HG03025 (cell line): ENCODE measurements around the gene LPAR1.

ENCODE experiments used
- ATAC-seq: cut with Tn5 transposase; IDR thresholded peaks from one replicate; pipeline ENCODE4 v1.9.1; 2021; ENCODE audit warnings: mild to moderate bottlenecking, moderate library complexity; ENCODE audit not compliant: unreplicated experiment, low FRiP score

The LPAR1 gene

DNA sequence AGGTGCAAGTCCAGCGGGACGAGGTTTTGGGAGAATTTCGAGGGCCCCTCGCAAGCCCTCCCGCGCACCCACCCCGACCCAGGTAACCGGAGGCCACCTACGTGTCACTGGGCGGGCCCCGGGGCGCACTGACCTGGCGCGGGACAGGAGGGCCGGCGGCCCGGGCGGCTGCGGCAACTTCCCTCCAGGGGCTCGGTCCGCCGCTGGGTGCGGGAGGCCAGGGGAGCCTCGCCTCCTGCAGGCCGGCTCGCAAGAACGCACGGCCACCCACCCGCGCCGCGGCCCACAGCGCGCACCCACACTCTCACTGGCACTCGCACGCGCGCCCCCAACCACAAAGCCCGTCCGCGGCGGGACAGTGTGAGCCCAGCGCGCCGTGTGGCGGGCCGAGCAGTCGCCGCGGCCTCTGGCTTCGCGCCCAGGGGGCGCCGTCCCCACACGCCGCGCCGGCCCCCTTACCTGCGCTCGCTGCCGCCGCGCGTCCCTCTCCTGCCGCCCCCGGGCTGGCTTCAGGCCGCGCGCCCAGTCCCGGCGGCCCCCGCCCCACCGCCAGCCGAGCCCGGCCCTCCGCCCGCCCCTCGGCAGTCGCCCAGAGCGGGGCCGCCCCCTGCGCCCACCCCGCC is 451 bp downstream of the LPAR1 start:
- no peak for ATAC-seq

DNA sequence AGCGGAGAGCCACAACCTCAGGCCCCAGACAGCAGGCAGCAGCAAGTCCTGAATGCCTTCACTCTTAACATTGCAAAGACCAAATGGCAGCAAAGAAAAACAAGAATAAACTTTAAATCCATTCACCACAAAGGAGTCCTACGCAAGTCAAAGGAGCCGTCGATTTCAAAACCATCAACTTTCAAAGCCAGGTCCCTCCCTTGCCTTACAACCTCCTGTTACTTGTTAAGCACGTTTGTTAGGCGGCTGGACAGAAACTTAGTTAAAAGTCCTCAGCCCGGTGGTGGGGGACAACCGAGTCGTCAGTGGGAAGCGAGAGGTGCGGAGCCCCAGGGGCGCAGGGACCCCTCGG is 938 bp downstream of the LPAR1 start:
- ATAC-seq: no peak

DNA sequence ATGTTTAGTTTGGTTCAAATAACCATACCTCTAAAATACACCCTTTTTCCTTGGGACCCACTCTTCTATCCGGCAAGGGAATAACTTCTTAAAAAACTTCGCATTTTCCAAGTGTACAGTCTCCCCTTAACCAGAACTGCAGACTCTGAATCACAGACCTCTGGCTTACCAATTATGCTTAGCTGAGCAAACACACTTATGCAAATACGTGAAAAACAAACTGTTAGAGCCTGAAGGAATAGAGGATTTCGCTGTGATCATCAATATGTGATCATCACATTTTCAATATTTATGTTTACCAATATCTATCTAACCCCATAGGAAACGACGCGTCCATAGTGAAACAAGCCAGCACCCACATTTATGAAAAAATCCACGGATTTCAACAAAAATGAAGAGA is 1.3 kb downstream of the LPAR1 start:
- ATAC-seq: no peak

DNA sequence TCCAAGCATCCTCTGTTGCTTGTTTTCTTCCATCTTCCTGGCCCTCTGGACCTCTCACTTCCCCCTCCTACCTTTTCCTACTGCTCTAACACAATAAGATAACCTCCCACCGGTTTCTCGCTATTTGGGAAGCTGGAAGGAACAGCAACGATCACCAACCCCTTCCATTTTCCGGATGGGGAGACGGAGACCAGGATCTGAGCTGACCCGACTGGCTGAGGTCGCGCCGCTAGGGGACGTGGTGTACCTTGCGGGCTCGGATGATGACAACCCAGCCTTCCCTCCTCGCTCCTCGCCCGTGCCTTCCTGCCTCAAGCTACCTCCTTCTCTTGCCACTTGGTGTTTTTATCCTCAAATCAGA is 1.9 kb downstream of the LPAR1 start:
- no peak for ATAC-seq

DNA sequence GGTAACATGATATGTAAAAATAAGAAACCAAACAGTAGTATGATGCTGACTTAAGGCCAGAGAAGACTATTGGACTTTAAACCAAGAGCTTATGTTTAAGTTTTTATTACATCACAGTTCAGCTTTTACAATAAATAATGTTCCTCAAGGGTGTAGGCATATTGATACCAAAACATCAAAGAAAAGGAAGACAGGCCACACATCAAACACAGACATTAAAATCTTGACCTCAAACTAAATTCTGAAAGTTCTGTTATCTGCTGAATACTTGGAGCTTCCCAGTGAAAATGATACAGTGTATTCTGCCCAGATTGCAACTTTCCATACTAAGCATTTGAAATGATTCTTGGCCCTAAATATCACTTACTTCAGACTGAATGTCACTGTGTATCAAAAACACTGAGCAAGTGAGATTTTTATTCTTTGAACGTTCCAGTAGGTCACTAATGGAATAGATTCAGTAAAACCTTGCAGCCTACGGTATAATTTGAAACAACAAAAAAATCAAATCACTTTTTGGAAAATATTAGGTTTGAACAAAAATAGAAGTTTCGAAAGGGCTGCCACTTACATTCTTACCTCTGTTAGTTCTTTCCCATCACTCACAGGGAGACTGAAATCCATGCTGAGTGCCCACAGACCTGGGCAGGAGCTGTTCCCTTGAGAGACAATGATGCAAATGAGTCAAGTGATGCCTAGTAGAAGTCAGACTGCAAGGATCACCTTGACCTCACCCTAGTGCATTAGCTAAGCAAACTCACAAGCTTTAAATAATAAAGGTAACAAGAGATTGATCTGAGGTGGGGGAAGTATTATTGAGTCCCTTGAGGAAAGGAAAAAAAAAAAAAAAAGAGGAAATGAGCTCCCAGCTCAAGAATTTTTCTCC is 2.5 kb downstream of the LPAR1 start:
- ATAC-seq: no peak

DNA sequence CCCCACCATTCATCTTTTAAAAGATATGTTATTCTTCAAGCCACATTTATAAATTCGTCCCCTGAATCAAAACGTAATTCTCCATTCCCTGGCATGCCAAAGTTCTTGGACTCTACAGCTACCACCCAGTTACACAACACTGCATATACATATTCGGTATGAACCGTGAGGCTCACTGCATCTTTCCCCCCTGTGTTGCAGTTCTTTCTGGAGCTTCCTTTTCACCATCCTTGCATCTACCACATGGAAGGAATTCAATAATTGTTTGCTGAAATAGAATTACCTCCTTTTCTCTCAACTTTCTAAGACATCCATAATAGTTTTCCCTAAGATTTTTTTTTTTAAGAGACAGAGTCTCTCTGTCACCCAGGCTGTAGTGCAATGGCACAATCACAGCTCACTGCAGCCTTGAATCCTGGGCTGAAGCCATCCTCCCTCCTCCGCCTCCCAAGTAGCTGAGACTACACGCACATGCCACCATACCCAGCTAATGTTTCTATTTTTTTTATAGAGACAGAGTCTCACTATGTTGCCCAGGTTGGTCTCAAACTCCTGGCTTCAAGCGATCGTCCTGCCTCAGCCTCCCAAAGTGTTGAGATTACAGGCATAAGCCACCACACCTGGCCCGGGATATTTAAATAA is 3.3 kb downstream of the LPAR1 start:
- ATAC-seq: no peak

DNA sequence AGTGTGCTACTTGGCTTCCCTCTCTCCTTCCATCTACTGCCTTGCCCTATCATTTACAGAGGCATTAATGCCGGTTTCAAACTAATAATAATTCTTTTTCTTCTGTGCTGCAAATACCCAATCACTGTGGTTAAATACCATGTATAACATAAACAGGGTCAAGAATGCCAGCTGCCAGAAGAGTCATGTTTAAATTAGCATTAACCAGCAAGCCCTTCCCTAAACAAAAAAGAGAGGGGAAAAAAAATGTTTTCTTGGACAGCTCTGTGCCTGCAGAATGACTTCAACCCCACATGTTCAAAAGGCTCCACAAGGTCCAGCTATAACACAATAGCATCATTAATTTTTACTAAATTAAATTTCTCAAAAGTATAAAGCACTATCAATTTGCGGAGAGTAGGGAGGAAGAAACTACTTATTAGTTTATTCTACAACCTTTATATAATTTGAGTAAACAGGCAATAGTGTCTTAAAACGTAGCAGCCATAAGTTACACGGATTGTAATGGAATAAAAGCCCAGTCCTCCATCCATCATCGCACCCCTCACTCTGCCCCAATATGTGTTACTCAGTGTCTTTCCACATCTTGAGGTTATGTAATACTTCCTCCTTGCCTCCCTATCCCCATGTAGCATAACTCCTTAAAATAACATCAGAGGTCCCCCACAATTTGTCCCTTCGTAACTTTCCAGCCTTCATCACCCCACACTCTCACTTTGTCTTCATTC is 3.9 kb downstream of the LPAR1 start:
- ATAC-seq: no peak

DNA sequence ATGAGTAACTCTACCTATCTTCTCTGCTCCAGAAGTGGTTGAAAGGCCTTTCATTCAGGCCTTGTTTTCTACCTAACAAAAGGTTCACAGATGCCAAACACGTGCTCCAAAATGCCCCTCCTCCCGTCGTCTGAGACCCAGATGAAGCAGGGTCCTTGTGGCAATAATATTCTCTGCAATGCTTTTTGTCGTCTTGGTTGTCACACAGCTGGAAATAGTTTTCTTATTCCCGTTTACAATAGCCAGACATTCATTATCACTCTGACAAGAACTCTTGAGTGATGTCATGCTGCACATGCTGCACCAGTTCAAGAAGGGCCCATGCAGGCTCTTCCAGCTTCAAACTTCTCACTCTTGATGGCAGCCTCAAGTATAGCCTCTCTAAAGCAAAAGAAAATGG is 7.8 kb downstream of the LPAR1 start:
- no peak for ATAC-seq

DNA sequence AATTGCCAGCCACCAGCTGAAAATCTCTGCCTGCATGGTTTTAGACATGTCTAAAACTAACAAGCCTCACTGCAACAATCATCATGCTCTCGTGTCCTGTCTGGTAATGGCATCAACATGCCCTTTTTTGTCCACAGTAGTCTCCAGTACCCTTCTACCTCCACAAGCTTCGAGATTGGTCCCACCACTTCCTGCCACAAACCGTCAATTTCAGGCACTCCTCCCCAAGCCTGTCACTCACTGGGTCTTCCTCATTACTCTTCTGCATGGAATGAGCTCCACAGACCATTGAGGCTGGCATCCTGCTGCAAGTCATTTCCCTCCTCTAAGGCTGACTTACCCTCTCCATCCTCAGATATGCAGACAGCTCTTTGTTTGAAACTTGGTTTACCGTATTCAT is 9.0 kb downstream of the LPAR1 start:
- no peak for ATAC-seq

DNA sequence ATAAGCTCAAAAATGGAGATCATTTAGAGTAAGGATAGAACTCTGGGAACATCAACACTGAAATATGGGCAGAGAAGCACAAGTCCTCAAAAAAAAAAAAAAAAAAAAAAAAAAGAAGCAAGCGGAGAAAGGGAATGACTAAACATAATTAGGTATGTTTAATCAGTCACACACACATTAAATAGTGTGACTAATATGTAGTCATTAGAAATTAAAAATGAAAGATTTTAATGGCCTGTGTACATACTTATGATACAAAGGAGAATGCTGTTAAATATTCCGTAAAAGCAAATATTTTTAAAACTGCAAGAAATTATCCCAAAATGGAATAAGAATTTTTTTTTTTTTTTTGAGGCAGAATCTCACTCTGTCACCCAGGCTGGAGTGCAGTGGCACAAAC is 10.5 kb downstream of the LPAR1 start:
- no peak for ATAC-seq

DNA sequence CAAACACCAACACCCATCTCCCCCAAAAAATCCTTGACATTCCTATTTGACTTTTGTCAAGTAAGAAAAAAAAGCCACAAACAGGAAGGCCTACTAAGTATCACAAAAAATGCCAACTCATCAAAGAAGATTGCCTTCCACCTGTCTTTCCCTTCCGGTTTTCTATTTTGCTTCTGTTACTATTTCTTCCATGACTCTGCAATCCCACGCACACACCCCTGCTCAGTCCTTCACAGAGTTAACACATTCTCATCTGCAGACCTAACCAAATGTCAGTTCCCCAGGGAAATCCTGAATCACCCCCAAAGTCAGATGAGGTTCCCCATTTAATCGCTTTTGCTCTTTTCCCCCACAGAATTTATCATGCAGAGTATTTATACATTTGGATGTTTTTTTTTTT is 15.1 kb downstream of the LPAR1 start:
- ATAC-seq: no peak

DNA sequence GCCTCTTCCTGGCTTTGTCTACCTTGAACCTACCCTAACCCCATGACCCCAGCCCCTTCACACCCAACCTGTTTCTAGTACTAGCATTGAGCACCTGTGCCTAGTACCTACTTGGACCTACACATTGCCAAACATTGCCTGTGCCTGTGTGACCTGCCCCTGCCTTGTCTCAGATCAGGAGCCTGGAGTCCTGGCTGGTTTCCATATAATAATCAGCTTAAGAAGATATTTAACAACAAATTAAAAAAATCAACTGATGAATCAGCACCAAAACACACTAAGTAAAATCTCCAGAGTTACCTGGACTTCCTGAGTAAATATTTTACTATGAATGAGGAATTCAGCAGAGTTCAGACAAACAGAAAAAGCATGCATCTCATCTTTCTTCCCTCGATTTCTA is 17.7 kb downstream of the LPAR1 start:
- ATAC-seq: no peak

DNA sequence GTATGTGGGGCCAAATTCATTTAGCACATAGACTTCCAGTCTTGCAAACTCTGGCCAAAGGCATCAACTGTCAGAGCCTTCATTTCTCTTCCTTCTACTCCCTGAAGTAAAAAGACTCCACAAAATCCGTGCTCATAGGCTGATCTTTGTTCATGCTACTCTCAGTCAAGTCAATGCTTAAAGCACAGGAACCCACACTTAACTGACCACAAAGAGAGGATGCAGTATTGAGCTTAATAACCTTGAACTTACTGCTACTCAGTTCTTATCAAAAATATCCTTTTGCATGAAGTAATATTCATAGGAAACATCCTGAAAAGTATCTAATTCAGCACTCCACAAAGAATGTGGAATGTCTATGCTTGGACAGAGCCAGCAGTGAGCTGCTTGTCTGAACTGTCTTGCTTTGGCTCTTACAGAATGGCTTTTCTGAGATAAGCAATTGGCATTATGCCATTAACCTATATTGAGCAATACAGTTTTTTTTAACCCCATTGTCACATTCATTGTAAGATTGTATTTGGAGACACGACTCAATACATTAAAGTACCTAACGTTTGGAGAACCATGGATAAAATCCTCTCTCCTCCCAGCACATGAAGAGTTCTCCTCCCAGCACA is 21.7 kb downstream of the LPAR1 start:
- ATAC-seq: no peak

DNA sequence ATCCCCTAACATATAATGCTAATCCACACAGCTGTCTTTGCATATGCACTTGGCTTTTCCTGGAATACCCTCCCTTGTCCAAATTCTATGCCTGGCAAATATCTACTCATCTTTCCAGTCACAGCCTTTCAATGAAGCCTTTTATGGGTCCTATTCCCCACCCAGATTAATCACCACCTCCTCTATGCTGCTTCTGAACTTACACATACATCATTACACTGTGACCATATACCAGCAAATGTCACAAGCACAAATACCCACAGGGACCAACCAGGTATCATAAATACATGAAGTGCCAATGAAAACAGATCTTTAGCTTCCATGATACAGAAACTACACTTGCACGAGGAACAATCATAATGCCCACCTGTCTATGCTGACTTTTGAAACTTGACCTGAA is 22.3 kb downstream of the LPAR1 start:
- ATAC-seq: no peak

DNA sequence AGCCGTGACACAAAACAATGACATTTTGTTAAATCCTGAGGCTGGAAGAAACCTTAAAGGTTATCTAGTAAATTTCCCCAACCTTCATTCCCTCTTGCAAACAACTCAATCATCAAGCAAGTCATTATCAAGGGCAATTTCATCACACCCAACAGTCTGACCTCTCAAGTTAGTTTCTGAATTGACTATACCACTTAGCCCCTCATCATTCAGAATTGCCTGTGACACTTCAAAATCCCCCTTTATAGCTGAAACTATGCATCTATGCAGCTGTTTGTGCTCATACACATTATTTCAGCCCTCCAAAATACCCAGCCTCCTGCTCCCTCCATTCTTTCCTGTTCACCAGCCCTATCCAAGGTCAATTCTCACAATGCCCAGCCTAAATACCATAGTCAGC is 24.6 kb downstream of the LPAR1 start:
- no peak for ATAC-seq

DNA sequence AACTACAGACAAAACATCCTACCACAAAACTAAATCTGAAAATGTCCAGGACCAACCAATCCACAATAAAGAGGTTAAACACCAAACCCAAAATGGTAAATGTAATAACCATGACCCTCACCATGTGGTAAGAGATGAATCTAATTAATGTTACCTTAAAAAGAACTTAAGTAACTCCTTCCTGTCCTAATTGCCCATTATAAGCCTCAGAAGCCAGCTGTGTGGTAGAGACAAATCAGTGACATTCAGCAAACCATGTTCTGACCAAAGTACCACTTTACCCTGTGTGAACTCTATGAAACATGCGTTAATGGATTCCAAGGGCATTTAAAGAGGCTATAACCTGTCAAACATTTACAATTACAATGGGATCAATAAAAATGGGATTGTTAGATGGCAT is 25.0 kb downstream of the LPAR1 start:
- ATAC-seq: no peak

DNA sequence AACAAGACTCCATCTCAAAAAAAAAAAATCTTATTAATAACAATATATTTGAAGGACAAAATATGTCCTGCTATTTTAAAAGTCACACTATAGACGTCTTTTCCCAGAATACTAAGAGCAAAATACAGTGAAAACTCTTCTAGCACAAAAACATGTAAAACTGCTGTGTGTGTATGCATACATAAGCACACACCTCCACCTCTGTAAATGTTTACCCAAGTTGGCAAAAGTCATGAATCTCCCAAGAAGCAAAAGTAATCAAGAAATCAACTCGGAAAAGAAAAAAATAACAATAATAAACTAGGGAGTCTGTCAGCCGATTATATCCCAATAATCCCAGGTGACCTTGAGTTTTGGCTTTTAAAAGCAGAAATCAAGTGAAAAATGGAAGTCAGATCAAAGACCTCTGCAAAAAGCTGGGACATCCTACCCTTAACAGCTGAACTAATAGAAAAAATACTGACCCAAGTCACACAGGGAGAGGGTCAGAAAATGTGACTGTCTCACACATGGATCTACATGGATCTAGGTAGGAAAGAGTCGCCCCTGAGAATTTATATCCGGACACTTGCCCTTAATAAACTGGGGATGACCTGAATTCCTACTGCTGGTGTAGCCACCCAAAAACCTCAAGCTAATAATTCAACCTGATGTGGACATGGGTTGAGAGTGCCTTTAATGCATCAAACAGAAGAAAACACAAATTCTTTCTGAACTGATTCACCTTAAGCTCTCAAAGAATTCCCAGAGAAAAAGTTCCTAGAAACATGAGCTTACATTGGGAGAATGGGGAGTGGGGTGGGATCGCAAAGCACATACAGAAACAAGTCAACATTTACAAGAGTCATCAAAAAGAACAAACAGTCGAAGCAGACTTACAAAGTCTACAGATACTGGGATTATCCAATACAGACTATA is 29.9 kb downstream of the LPAR1 start:
- ATAC-seq: no peak

DNA sequence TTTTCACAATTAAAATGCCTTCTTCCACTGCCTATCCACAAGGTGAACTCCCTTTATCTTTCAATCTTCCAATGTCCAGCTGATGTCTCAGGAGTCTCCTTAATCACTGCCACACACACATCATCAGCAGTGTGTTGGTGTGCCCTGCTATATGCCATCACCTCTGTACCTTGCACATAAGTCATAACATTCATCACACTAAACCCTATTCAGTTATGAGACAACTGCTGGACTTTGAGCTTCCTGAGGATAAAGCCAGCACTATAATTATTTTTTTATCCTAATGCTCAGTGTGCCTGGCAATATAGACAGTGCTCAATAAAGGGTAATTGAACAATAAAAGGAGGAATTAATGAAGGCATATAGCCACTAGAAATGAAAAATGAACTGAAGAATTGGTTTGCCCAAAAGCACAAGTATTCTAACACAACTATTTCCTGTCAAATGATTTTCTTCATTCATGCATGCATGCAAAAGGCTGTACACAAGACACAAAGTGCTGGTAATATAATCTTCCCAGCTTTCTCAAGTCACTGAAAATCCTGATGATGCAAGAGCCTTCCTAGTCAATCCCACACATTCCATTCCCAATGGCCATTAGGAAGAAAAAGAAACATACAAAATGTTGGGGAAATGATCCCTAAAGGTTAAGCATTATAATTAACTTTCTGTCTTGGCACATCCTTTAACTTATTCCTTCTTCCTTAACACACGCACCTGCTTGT is 32.4 kb downstream of the LPAR1 start:
- no peak for ATAC-seq

DNA sequence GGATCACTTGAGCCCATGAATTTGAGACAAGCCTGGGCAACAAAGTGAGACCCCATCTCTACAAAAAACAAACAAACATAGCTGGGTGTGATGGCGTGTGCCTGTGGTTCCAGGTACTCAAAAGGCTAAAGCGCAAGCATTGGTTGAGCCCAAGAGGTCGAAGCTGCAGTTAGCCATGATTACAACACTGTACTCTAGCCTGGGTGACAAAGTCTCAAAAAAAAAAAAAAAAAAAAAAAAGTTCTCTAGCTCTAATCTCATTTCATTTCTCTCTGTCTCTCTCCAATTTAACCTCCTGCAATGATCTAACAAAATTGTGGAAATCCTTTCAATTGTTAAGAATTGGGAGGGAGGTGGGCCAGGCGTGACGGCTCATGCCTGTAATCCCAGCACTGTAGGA is 33.3 kb downstream of the LPAR1 start:
- ATAC-seq: no peak
